GM19438 (cell line): ENCODE data around the gene ZMYND8.
"Not testable (repeated sequence)": the region's sequence is repeated elsewhere in the genome, so short reads cannot be mapped to it uniquely, and the experiment has no call there.

Experiments used
- ATAC-seq: cut with Tn5 transposase; IDR thresholded peaks from one replicate; pipeline ENCODE4 v1.9.1; 2021; ENCODE audit warnings: low read depth; ENCODE audit not compliant: unreplicated experiment

Gene ZMYND8

DNA sequence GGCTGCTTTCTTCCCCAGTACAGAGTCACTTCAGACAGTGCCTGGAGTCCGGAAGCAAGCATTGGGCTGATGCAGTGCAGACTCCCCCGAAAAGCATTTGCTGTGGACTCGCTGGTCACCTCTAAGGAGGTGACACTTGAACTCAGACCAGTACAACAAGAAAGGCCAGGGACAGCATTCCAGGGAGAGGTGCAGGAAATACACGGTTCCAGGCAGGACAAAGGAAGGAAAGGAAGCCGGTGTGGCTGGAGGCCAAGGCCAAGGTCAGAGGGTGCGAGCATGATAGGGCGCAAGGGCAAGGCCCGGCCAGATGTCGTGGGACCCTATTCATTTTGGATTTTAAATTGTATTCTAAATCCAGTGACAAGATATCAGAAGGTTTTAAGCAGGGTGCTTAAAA, 160.9 kb downstream of the ZMYND8 start:
- ATAC-seq, result no peak

DNA sequence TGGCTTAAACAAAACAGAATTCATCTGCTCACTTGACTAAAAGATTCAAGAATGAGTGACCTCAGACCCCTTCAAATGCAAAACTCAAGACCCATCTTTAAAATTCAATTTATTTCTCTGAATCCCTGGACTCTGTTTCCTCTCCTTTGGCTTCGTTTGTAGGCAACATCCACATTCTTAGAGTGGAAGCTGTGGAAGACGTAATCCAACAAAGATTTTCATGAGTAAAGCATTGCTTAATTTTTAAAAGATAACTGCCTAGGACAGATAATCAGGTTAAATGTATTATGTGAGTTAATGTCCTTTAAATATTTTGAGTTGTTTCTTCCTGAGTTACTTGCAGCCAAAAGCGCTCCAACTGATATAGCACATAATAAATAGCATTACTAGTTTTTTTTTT, 164.5 kb downstream of the ZMYND8 start:
- no peak for ATAC-seq

DNA sequence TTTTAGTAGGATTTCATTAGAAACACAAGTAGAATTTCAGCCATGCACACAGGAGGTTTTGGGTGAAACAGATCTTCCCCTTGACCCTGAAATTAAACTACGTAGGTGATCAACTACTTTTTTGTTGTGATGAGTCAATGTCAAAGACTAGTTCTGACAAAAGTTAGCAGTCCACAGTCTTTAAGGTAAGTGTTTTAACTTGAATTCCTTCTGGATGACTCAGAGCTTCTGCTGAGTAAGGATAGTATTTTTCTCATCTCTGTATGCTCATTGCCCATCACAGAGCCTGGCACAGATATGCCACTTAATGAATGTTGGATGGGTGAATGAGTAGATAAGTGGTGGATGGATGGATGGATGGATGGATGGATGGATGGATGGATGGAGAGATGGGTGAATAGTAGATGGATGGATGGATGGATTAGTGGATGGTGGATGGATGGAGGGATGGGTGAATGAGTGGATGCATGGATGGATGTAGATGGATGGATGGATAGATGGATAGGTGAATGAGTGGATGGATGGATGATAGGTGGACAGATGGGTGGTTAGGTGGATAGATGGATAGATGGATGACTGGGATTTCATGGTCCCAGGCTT, 165.3 kb downstream of the ZMYND8 start:
- no peak for ATAC-seq

DNA sequence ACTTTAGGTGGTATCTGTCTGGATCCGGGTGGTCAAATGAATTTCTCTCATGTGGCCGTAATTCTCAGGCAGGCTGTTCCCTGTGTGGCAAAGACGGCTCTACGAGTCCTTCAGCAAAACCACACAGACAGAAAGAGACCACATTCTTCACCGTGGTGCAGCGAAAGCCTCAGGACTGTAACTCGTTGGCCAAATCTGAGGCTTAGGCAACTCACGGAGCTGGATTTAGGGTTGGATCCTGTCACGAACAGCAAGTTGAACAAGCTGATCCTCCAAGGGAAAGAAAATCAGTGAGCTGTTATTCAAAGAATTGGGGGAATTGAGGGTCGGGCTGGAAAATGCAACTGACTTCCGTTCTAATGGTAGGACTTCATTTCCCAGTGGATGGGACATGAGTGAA, 167.4 kb downstream of the ZMYND8 start:
- no peak for ATAC-seq

DNA sequence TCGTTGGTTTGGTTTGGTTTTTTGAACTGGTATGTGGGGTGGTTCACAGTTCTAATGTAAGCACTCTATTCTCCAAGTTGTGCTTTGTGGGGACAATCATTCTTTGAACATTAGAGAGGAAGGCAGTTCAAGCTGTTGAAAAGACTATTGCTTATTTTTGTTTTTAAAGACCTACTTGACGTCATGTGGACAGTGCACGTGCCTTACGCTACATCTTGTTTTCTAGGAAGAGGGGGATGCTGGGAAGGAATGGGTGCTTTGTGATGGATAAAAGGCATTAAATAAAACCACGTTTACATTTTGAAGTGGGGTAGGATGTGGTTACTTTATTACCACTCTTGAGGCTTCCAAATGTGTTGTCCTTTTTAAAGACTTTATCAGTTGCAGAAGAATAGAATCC, 168.0 kb downstream of the ZMYND8 start:
- no peak for ATAC-seq

DNA sequence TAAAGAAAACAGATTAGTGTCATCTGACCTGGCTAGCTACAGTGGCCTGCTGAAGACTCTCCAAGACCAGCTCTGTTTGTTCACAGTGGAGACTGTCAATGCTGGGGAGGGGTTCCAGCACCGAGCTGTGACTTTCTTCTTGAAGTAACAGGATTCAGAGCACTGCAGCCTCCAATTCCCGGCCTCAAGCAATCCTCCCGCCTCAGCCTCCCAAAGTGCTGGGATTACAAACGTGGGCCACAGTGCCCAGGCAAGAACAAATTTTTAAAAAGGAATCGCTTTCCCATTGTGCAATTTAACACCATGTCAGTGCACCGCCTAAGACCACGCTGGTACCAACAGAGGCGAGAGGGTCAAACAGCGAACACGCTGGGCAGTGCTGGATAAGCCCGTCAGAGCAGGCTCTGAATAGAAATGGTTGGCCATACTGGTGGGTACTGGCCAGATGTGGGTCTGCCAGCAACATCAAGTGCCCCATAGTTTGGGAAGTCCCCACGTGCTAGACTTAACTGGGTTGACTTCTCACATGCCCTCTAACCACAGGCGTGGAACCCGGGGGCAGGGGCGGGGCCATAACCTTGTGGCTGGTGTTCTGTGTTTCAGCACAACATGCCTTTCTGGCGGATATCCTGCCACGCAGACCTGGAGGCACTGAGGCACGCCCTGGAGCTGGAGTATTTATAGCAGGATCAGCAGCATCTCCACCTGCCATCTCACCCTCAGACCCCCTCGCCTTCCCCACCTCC, 168.9 kb downstream of the ZMYND8 start:
- no peak for ATAC-seq

DNA sequence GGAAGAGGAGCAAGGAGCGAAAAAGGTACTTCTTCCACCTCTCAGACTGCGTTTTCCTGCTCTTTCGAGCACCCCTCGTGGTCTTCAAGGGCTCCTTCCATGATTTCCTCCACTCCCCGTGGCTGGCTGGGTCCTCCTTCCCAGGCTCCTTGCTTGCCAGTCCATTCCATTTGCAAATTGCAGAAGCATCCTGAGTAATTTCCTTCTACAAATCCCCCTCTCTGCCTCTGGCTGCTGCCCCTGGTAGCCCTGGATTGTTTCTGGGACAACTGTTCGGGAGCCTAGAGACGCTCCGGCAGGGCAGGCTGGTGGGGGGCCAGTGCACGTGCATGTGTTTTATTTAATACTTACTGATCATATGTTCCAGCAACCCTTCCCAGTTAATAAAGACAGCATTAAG, 173.1 kb downstream of the ZMYND8 start:
- ATAC-seq, result no peak

DNA sequence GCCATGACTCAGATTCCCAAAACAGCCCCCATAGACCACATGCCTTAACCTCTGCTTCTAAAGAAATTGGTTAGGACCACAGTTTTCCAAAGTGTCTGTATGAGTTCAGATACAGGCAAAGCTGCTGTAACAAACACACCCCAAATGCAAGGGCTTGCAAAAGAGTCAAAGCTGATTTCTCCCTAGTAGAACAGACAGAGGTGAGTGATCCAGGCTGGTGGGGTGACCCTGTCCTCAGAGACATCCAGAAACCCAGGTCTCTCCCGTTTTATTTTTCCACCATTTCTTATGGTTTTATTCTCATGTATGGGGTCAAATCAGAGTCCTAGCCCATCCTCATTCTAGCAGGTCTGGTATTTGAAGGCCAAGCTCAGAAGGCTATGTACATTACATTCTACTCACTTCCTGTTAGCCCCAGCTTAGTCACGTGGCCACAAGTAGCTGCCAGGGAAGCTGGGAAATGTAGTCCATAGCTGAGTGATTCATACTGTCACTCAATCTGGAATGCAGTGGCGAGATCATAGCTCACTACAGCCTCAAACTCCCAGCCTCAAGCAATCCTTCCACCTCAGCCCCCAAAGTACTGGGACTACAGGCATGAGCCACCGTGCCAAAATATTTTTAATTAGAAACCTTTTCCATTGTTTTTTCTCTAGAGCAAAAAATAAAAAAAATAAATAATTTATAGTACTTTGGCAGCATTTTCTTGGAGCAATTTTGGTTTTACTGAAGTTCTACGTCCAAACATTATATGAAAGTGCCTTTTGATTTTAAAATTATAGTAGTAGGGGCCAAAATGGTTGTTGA, 175.2 kb downstream of the ZMYND8 start:
- no peak for ATAC-seq

DNA sequence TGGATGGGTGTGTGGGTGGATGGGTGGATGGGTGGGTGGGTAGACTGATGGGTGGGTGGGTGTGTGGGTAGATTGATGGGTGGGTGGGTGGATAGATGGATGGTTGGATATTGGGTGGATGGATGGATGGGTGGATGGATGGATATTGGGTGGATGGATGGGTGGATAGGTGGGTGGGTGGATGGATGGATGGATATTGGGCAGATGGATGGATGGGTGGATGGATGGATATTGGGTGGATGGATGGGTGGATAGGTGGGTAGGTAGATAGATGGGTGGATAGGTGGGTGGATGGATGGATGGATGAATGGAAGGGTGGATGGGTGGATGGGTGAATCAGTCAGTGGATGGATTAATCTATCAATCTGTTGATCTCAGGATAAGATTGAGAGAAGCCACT, 177.2 kb downstream of the ZMYND8 start:
- ATAC-seq, result no peak

DNA sequence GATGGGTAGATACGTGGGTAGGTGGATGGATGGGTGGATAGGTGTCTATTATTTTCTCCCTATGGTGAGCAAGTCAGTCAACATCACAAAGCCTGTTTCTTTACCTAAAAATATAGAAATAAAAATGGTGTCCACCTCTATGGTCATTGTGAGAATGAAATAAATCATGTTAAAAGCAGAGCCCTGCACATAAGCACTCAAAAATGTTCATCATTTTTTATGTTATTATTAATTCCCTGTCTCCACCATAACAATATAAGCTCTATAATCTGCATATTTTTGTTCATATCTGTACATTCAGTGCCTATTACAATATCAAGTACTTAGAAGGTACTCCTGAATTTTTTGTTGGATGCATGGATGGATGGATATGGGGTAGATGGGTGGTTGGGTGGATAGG, 177.6 kb downstream of the ZMYND8 start:
- ATAC-seq, result no peak

DNA sequence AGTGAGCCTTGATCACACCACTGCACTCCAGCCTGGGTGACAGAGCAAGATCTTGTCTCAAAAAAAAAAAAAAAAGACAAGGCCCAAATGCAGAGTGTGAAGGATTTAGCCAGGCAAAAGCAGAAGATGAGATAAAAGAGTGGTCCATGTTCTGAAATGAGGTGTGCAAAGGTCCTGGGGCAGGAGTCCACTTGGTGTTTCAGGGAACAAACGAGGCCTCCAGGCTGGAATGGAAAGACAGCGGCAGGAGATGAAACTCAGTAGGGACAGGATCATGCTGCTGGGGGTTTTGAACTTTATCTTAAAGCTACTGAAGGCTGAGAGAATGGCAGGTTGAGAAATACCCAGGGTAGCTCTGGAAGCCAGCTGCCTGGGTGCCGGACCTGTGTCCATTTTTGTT, 178.2 kb downstream of the ZMYND8 start:
- no peak for ATAC-seq

DNA sequence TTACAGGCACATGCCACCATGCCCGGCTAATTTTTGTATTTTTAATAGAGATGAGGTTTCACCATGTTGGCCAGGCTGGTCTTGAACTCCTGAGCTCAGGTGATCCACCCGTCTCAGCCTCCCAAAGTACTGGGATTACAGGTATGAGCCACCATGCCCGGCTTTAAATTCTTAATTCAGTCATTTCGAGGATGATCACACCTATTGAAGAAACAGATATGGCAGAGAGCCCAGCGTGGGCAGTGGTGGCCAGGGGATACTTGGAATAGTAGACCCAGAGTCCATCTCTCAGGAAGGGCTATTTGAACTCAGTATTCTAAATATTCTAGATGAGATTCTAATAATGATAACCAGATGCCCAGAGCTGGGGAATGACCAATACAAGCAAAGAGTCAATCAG, 180.3 kb downstream of the ZMYND8 start:
- ATAC-seq, result not testable (repeated sequence)

DNA sequence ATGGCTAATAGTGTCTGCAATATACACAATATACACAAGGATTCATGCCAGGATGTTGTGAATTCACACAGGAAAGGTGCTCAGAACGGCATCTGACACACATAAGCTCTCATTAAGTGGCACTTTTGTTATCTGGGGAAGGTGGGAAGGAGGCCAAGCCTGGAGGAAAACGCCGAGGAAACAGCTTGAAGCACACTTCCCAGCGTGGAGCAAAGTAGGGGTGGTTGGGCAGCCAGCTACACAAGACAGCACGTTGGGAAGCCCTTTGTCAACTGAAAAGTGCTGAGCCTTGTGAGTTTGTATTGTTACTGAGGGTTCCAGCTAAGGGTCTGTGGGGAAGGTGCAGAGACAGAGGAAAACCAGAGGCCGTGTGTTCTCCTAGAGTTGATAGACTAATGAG, 181.0 kb downstream of the ZMYND8 start:
- no peak for ATAC-seq

DNA sequence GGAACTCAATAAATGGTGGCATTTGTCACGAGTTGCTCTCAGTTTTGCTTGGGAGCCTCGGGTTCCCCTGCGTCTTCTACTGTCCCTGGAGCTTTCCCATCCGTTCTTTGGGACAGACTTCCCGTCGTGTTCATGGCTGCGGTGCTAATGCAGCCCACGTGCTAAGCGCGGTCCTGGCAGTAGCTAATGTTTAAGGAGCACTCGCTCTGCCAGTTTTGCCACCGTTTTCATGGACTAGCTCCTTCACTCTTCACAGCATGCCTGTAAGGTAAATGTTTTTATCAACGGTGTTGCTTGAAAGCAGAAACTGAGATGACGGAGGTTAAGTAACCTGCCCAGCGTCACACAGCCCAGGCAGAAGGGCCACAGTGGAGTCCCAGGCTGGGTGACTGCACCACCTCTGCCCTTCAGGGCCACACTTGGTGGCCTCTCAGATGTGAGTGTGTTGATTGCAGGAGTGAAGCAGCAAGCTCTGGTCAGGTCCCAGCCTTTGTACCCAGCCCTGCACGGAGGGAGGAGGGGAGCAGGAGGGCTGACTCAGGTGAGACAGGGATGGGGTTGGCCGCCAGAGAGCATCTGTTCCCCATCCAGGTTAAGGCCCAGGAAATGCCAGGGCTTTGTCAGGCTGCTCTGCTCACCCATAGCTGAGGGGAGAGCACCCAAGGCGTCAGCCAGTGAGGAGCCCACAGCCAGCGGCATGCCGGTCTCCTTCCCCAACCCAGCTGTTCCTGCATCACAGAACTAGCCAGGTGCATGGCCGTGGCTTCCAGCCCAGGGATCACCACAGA, 181.8 kb downstream of the ZMYND8 start:
- ATAC-seq, result no peak

DNA sequence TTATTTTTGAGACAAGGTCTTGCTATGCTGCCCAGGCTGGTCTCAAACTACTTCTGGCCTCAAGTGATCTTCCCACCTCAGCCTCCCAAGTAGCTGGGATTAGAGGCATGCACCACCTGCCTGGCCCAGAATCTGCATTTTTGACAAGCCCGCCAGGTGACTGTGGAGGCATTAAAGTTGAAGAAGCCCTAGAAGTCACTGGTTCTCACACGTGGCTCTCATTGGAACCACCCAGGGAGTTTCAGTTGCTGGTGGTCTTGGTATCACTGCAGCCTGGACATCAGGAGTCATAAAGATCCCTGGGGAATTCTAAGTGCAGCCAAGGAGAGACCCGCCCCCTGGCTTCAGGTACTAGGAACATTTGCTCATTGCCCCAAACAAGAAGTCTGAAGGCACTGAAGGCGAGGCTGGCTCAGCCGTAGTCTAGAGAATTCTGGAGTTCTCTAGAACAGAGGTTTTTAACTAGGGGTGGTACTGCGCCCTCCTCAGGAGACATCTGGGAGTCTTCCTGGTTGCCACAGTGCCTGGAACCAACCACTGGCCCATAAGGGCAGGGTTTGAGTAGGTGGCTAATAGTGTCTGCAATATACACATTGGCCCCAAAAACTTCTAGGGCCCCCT, 182.8 kb downstream of the ZMYND8 start:
- no peak for ATAC-seq

DNA sequence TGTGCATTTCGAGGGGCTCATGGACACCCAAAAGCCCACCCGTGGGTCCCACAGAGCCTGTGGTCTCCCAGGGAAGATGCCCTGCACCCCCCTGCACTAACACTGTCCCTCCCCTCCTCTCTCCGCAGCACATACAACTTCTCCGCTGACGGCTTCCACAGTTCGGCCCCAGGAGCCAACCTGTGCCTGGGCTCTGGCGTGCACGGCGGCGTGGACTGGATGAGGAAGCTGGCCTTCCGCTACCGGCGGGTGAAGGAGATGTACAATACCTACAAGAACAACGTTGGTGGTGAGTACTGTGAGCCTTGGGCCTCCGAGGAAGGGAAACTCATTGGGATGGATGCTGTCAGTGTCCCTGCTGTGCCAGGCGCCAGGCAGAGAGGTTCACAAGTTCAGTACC, 183.9 kb downstream of the ZMYND8 start:
- ATAC-seq, result no peak

DNA sequence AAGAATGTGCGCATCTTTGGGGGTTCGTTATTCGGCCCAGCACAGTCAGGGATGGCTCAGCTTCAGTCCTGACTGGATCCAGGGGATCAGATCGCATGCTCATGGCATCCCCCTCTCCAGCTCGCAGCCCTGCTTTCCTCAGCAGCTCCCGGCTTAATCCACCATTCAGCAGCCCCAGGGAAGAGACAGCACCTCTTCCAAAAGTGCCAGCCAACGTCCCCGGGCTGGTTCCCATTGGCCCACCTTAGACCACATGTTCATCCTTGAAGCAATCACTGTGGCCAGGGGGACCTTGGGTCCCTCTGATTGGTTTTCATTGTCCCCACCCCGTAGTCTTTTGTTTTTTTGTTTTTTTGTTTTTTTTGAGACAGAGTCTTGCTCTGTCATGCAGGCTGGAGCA, 188.7 kb downstream of the ZMYND8 start:
- no peak for ATAC-seq

DNA sequence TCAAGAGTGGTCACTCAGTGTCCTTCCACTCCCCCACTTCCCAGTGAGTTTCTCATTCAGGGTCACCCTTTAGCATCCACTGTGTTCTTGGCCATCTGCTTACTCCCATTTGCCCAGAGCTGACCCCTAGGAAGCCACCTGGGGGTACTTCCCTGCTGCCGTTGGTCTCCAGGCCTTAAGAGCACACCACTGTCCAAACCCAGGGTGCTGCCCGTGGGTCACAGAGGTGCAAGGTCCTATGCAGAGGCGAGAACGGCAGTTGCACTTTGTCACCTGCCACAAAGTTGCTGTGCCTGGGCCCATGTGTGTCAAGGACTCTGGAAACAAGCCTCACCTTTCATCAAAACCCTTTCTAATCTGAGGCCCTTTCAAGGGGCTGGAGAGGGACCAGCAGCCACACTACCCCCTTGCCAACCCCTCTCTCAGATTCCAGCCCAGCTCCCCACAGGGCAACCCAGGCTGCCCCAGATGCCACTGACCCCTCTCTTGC, 191.1 kb downstream of the ZMYND8 start:
- ATAC-seq, result no peak

DNA sequence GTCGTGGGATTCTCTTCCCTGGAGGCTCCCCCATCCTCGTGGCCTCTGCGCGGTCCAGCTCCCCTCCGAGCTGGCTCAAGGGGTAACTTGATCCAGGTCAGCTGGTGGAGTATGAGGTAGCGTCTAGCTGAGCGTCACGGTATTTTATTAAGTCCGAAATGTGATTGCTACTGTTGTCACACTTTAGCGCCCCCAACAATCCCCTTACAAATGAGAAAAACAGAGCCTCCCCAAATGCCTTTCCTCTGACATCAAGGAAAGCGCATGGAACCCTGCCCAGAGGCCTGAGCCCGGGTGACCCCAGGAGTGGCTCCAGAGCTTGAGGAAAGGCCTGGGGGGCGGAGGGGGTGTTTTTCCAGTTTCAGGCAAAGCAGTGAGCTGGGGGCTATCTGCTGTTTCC, 192.4 kb downstream of the ZMYND8 start:
- ATAC-seq, result no peak

DNA sequence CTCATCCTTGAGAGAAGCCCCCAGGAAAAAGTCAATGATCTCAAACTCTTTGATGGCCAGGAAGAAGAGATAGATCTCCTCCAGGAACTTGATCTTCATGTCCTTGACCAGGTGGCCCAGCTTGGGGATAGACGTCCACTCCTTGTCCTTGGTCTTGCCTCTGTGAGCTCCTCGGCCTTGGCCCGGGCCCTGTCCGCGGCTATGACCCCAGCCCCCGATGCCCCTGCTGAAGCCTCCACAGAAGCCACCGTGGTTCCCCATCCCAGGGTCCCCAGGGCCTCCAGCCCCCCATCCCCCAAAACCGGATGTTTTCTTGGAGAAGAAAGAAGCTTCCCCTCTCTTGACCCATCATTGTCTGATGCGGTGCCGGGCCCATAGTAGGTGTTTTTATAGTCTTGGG, 195.1 kb downstream of the ZMYND8 start:
- ATAC-seq, result no peak
